ENCODE results near the gene MYO1B. TPM values are rescaled to one million over a fixed set of nuclear protein-coding genes. Genes with fewer than 3 reads are reported as not detected.

Gene MYO1B
- total and polyA plus RNA-seq, 7 donors = 6.2 to 37.1 (median 13.8) TPM

DNA sequence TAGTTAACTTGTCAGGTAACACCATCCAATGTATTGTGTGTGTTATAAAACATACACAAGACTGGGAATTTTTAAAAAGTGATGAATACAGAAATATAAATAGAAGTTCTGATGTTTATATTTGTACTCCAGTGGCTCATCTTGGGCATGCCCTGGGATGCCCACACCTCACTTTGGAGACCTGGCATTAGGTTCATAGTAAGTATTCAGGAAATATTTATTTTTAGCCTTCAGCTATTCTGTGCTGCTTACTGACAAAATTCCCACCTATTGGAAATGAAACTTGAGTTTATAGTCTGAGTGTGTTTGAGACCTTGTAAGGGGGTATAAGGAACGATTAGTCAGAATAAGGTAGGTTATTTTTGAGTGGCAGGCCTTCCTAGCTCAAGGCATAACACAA lies 67.5 kb downstream of the MYO1B start:
- intact Hi-C loops (cut with DNase I) = no loop called here
- WGBS, 2 donors = 58 to 73% methylated on average over 1 of the region's 1 CpG
- H3K27me3 ChIP-seq = no peaks in the 10 kb centered on the region
- TF ChIP-seq POLR2AphosphoS5 (IDR thresholded peaks at IDR 0.05) (no peak), EP300 (IDR thresholded peaks at IDR 0.05) (no peak), POLR2A (IDR thresholded peaks at IDR 0.05) (no peak)
- TF ChIP-seq, protein P1, sequence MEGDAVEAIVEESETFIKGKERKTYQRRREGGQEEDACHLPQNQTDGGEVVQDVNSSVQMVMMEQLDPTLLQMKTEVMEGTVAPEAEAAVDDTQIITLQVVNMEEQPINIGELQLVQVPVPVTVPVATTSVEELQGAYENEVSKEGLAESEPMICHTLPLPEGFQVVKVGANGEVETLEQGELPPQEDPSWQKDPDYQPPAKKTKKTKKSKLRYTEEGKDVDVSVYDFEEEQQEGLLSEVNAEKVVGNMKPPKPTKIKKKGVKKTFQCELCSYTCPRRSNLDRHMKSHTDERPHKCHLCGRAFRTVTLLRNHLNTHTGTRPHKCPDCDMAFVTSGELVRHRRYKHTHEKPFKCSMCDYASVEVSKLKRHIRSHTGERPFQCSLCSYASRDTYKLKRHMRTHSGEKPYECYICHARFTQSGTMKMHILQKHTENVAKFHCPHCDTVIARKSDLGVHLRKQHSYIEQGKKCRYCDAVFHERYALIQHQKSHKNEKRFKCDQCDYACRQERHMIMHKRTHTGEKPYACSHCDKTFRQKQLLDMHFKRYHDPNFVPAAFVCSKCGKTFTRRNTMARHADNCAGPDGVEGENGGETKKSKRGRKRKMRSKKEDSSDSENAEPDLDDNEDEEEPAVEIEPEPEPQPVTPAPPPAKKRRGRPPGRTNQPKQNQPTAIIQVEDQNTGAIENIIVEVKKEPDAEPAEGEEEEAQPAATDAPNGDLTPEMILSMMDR (IDR thresholded peaks at IDR 0.05) = no peak
- no peaks in the 10 kb centered on the region for H3K9me3 ChIP-seq
- H3K27ac ChIP-seq = no peak overlapping the region
- DNase-seq = no peak
- H3K36me3 ChIP-seq = no peaks in the 10 kb centered on the region
- no peaks in the 10 kb centered on the region for H3K4me1 ChIP-seq
- no peak overlapping the region for H3K4me3 ChIP-seq

DNA sequence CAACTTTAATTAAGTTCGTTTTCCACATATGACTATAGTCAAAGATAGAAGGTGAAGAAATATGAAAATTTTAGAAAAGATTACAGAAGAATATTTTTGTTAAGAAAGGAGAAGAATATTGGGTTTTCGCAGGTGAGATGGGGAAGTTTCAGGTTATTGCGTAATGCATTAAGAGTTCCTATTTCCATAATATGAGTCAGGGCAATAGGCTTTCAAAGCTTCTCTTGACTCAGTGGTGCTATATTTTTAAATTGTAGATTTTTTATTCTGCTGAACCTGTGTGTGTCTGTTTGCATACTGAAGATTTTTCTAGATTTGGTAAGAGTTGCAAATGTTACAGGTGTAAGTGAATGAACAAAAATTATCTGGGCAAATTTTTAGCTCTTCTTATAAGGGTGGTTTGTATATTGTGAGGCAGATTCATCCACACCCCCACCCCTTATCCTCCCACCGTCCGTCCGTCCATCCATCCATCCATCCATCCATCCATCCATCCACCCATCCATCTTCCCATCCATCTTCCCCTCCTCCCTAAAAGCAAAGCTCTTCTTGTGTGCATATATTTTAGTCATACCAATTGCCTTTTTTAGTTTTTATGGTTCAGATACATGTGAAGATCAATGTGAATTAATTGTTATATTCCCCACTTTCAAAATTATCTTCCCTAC lies 69.6 kb downstream of the MYO1B start:
- no peak overlapping the region for H3K4me3 ChIP-seq
- no peak for DNase-seq
- TF ChIP-seq EP300 (IDR thresholded peaks at IDR 0.05) (no peak), POLR2AphosphoS5 (IDR thresholded peaks at IDR 0.05) (no peak), POLR2A (IDR thresholded peaks at IDR 0.05) (no peak)
- TF ChIP-seq, protein P1 (IDR thresholded peaks at IDR 0.05) = no peak
- H3K9me3 ChIP-seq = no peaks in the 10 kb centered on the region
- no peaks in the 10 kb centered on the region for H3K36me3 ChIP-seq
- no peak overlapping the region for H3K27ac ChIP-seq
- H3K27me3 ChIP-seq = no peaks in the 10 kb centered on the region
- intact Hi-C loops (cut with DNase I) = no loop called here
- WGBS, 2 donors = 88 to 96% methylated on average over 6 of the region's 6 CpGs
- peaks cover 0 to 6% (median 0%) of the 10 kb centered on the region in 4 donors for H3K4me1 ChIP-seq

DNA sequence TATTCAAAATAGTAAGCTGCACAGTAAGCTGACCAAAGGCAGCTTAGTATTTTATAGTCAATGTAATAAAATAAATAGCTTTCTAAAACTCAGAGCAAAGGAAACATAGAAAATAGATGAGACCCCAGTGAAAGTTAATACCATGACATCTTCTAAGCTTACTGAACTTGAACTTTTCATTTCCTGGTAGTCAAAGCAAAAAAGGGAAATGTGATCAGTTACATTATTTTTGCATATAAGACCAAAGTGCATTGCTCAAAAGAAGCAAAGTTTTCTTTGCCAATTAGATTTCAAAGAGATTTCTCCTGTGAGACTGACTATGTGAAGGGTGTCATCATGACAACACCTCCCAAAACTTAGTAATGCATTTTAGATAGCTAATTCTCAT lies 70.2 kb downstream of the MYO1B start:
- no peak overlapping the region for H3K4me3 ChIP-seq
- intact Hi-C loops (cut with DNase I) = no loop called here
- H3K27me3 ChIP-seq = no peaks in the 10 kb centered on the region
- no peak for DNase-seq
- H3K27ac ChIP-seq = no peak overlapping the region
- H3K36me3 ChIP-seq = no peaks in the 10 kb centered on the region
- H3K9me3 ChIP-seq = no peaks in the 10 kb centered on the region
- TF ChIP-seq, protein P1 (IDR thresholded peaks at IDR 0.05) = no peak
- no peak for TF ChIP-seq POLR2A (IDR thresholded peaks at IDR 0.05)
- no peak for TF ChIP-seq EP300 (IDR thresholded peaks at IDR 0.05)
- no peak for TF ChIP-seq POLR2AphosphoS5 (IDR thresholded peaks at IDR 0.05)
- H3K4me1 ChIP-seq = peaks cover 0 to 6% (median 0%) of the 10 kb centered on the region in 4 donors

DNA sequence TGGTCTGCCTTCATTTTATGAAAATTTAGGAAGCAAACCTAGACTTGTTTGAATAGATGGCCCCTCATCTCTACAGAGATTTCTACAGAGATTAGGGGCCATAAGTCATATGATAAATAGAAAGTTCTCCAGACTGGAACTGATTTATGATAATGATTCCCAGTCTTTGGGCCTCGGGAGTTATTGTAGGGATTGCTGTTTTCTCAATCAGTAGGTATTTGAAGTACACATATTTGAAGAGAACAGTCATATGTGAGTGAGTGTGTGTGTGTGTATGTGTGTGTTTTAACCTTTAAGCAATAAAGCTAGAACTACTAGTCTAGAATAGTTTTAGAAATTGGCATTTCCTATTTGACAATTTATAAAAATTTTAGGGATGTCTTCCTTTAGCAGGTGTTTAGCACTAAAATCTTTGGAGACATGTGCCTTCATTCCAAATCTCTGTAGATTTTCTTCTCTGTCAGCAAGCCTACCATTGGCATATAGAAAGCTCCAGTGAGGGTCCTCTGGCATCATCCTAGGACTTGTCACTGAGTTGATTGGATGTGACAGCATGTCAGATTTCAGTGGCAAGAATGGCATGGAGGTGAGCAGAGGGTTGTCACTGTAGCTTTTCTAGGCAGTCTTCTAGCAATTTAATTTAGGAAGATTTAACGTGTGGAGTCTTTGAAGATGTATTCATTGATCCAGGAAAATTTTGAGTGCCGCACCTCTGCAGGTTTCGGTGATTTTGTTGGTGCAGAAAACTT lies 71.2 kb downstream of the MYO1B start:
- no peak for DNase-seq
- intact Hi-C loops (cut with DNase I) = no loop called here

More for the DNA sequence above, 71.2 kb downstream of the MYO1B start:
- H3K4me3 ChIP-seq = no peak overlapping the region
- H3K36me3 ChIP-seq = no peaks in the 10 kb centered on the region
- no peaks in the 10 kb centered on the region for H3K9me3 ChIP-seq
- WGBS, 2 donors = 81 to 90% methylated on average over 4 of the region's 4 CpGs
- H3K27ac ChIP-seq = no peak overlapping the region
- peaks cover 0 to 6% (median 0%) of the 10 kb centered on the region in 4 donors for H3K4me1 ChIP-seq
- TF ChIP-seq, protein P1 (IDR thresholded peaks at IDR 0.05) = no peak
- TF ChIP-seq EP300 (IDR thresholded peaks at IDR 0.05) (no peak), POLR2AphosphoS5 (IDR thresholded peaks at IDR 0.05) (no peak), POLR2A (IDR thresholded peaks at IDR 0.05) (no peak)
- no peaks in the 10 kb centered on the region for H3K27me3 ChIP-seq

All from sigmoid colon (tissue), 7 donors.